PC-9 (cell line): ENCODE results near the gene RAD52. TPM values are rescaled to one million over a fixed set of nuclear protein-coding genes. Genes with fewer than 3 reads are reported as not detected.

Experiments used
- BruUV-seq: library from RNA; stranded (reverse); fragments of 400-500 nt; replicated peaks from 2 replicates; lab custom pipeline; 2021; lab: Mats Ljungman, UMichigan
- CTCF ChIA-PET: fragments of 300-600 bp; sonication (Branson Sonifier 250); formaldehyde crosslinking; loops from one replicate; lab custom pipeline; 2022; ENCODE audit warnings: antibody characterized with exemption; lab: Charles Lee
- POLR2A ChIA-PET: fragments of 300-600 bp; sonication (Branson Sonifier 250); formaldehyde crosslinking; loops from one replicate; lab custom pipeline; 2022; ENCODE audit warnings: antibody characterized with exemption; ENCODE audit not compliant: unreplicated experiment; lab: Charles Lee
- DNase-seq, 2 experiments: peaks; one replicate each; pipeline versions ENCODE4 v3.0.0 to v3.0.0-alpha.2; 2015 to 2022; ENCODE audit warnings: mixed read lengths in 1 of 2
- H2AFZ ChIP-seq: fragments of 200-600 bp; sonication (generic); 2 replicates; pipeline ENCODE4 v1.8.1; 2017; ENCODE audit warnings: antibody characterized with exemption
- H3F3A ChIP-seq: fragments of 200-600 bp; sonication (generic); 2 replicates; pipeline ENCODE4 v1.8.1; 2017; ENCODE audit warnings: antibody characterized with exemption, mild to moderate bottlenecking, low read depth; ENCODE audit not compliant: insufficient read depth
- H3K27ac ChIP-seq: fragments of 200-600 bp; sonication (generic); 2 replicates; pipeline ENCODE4 v1.6.1; 2016; ENCODE audit warnings: mixed run types
- H3K27me3 ChIP-seq: fragments of 200-600 bp; sonication (generic); 2 replicates; pipeline ENCODE4 v1.6.1; 2016; ENCODE audit warnings: low read depth, mixed run types; ENCODE audit not compliant: insufficient read depth
- H3K36me3 ChIP-seq: fragments of 200-600 bp; sonication (generic); 2 replicates; pipeline ENCODE4 v1.6.1; 2016; ENCODE audit warnings: low read depth, mixed run types
- H3K4me1 ChIP-seq: fragments of 200-600 bp; sonication (generic); replicated peaks from 2 replicates; pipeline ENCODE4 v1.6.1; 2016; ENCODE audit warnings: mixed run types; ENCODE audit not compliant: insufficient read depth
- H3K4me2 ChIP-seq: fragments of 200-600 bp; sonication (generic); 2 replicates; pipeline ENCODE4 v1.6.1; 2017; ENCODE audit warnings: mixed run types
- H3K4me3 ChIP-seq: fragments of 200-600 bp; sonication (generic); 2 replicates; pipeline ENCODE4 v1.6.1; 2016; ENCODE audit warnings: mixed run types
- H3K79me2 ChIP-seq: fragments of 200-600 bp; sonication (generic); 2 replicates; pipeline ENCODE4 v1.6.1; 2017; ENCODE audit warnings: low read depth, mixed run types
- H3K9me2 ChIP-seq: fragments of 200-600 bp; sonication (generic); 2 replicates; pipeline ENCODE4 v1.8.1; 2017; ENCODE audit warnings: mild to moderate bottlenecking; ENCODE audit not compliant: insufficient read depth
- H3K9me3 ChIP-seq: fragments of 200-600 bp; sonication (generic); 2 replicates; pipeline ENCODE4 v1.8.1; 2016; ENCODE audit warnings: low read depth; ENCODE audit not compliant: insufficient read depth
- H4K20me1 ChIP-seq: fragments of 200-600 bp; sonication (generic); 2 replicates; pipeline ENCODE4 v1.8.1; 2017; ENCODE audit not compliant: insufficient read depth
- CTCF ChIP-seq: fragments of 200-600 bp; sonication (generic); conservative IDR thresholded peaks from 2 replicates; pipeline ENCODE4 v1.6.1; 2017; ENCODE audit warnings: mixed run types, antibody characterized with exemption, mild to moderate bottlenecking, moderate library complexity
- EZH2 ChIP-seq: fragments of 200-600 bp; sonication (generic); IDR thresholded peaks from 2 replicates; pipeline ENCODE4 v1.8.0; 2017; ENCODE audit warnings: antibody characterized with exemption, low read depth
- intact Hi-C: fragments of 100-400 bp; cut with micrococcal nuclease; formaldehyde crosslinking; loops from one replicate; pipeline ENCODE4 v1.10.0; 2022; ENCODE audit not compliant: unreplicated experiment
- total RNA-seq: library from RNA; stranded (reverse); gene quantifications from 2 replicates; pipeline ENCODE4 v1.2.3, GENCODE V29; 2021

Gene RAD52
- total RNA-seq, 1 experiment from 2014 or later: 25.0 TPM

- ChIA-PET POLR2A (no interaction called here), CTCF (no interaction called here)
- Histone ChIP-seq H3K4me2 (no peak overlapping the region), H2AFZ (no peak overlapping the region), H3K4me3 (no peak overlapping the region), H3K27me3 (no peaks in the 10 kb centered on the region), H4K20me1 (no peaks in the 10 kb centered on the region), H3K27ac (no peak overlapping the region), H3K79me2 (no peaks in the 10 kb centered on the region), H3K4me1 (no peaks in the 10 kb centered on the region), H3K9me3 (no peaks in the 10 kb centered on the region), H3K9me2 (no peaks in the 10 kb centered on the region), H3F3A (0 out of 2 replicates have a peak, but pooled peaks cover 4% of the 10 kb centered on the region), H3K36me3 (no peaks in the 10 kb centered on the region)
- no TSS peak for BruUV-seq
- no peak for TF ChIP-seq EZH2
- no peak for TF ChIP-seq CTCF
- DNase-seq: no peak
- intact Hi-C loops: no loop called here
These were observed 24.9 kb upstream of the RAD52 start for GRCh38 chr12:974271-974862.

GRCh38 chr12:971991-972390 lies 22.5 kb upstream of the RAD52 start:
- no peaks in the 10 kb centered on the region for H3K9me2 ChIP-seq
- TF ChIP-seq CTCF (no peak), EZH2 (no peak)
- H3F3A ChIP-seq: 0 out of 2 replicates have a peak, but pooled peaks cover 4% of the 10 kb centered on the region
- H3K36me3 ChIP-seq: no peaks in the 10 kb centered on the region
- DNase-seq: peak in 1 of 2 experiments; percentile 76
- H3K4me3 ChIP-seq: no peak overlapping the region
- H3K27me3 ChIP-seq: no peaks in the 10 kb centered on the region
- no peak overlapping the region for H3K4me2 ChIP-seq
- BruUV-seq: no TSS peak
- no peak overlapping the region for H3K27ac ChIP-seq
- H2AFZ ChIP-seq: no peak overlapping the region
- H3K4me1 ChIP-seq: no peaks in the 10 kb centered on the region
- no peaks in the 10 kb centered on the region for H3K9me3 ChIP-seq
- intact Hi-C loops: no loop called here
- H4K20me1 ChIP-seq: no peaks in the 10 kb centered on the region
- ChIA-PET POLR2A (no interaction called here), CTCF (no interaction called here)
- H3K79me2 ChIP-seq: no peaks in the 10 kb centered on the region

GRCh38 chr12:969821-970220 lies 20.3 kb upstream of the RAD52 start:
- H3K36me3 ChIP-seq: no peaks in the 10 kb centered on the region
- H3K4me2 ChIP-seq: no peak overlapping the region
- no peaks in the 10 kb centered on the region for H3K9me3 ChIP-seq
- CTCF ChIA-PET: interaction anchor here (0.5 to 1.1 kb wide), 2 partner anchors 123 to 614 kb away, joined by 4 read pairs; no protein-coding TSS in a partner anchor
- POLR2A ChIA-PET: no interaction called here
- H3K79me2 ChIP-seq: no peaks in the 10 kb centered on the region
- H3K27me3 ChIP-seq: no peaks in the 10 kb centered on the region
- TF ChIP-seq EZH2: no peak
- TF ChIP-seq CTCF: no peak
- intact Hi-C loops: no loop called here
- no peak overlapping the region for H3K4me3 ChIP-seq
- H4K20me1 ChIP-seq: no peaks in the 10 kb centered on the region
- no peaks in the 10 kb centered on the region for H3K9me2 ChIP-seq
- H3K4me1 ChIP-seq: no peaks in the 10 kb centered on the region
- DNase-seq: peak in 1 of 2 experiments; percentile 53
- no peak overlapping the region for H2AFZ ChIP-seq
- 0 out of 2 replicates have a peak, but pooled peaks cover 4% of the 10 kb centered on the region for H3F3A ChIP-seq
- H3K27ac ChIP-seq: no peak overlapping the region
- BruUV-seq: no TSS peak
